ENCODE data around the gene ITSN1.

ITSN1 gene

GRCh38 chr21:33860332-33860879, 218.1 kb downstream of the ITSN1 start:
- TF ChIP-seq REST (IDR thresholded peaks at IDR 0.05; ENCODE audit: insufficient read depth in 1 of 2, low read depth in 2 of 2, low read length in 2 of 2) (no peak), FOXP2 (optimal IDR thresholded peaks at IDR 0.05; ENCODE audit: borderline replicate concordance, extremely low read depth, extremely low read length, insufficient read depth) (no peak), POLR2AphosphoS5 (IDR thresholded peaks at IDR 0.05; ENCODE audit: low read depth, low read length) (no peak)

- TF ChIP-seq TAF1 (IDR thresholded peaks at IDR 0.05; ENCODE audit: borderline replicate concordance, insufficient read depth, low read length), result no peak
- no peak for TF ChIP-seq SIN3A (IDR thresholded peaks at IDR 0.05; ENCODE audit: borderline replicate concordance, insufficient read depth, low read length)
- TF ChIP-seq POLR2AphosphoS5 (IDR thresholded peaks at IDR 0.05; ENCODE audit: low read depth, low read length), result no peak
- no peak for TF ChIP-seq REST (IDR thresholded peaks at IDR 0.05; ENCODE audit: insufficient read depth in 1 of 2, low read depth in 2 of 2, low read length in 2 of 2)
Measured at GRCh38 chr21:33861125-33861524, 218.8 kb downstream of the ITSN1 start.

GRCh38 chr21:33864150-33864549, 221.8 kb downstream of the ITSN1 start:
- no peak for TF ChIP-seq TAF1 (IDR thresholded peaks at IDR 0.05; ENCODE audit: borderline replicate concordance, insufficient read depth, low read length)
- no peak for TF ChIP-seq REST (IDR thresholded peaks at IDR 0.05; ENCODE audit: insufficient read depth in 1 of 2, low read depth in 2 of 2, low read length in 2 of 2)
- no peak for TF ChIP-seq FOXP2 (optimal IDR thresholded peaks at IDR 0.05; ENCODE audit: borderline replicate concordance, extremely low read depth, extremely low read length, insufficient read depth)
- no peak for TF ChIP-seq SIN3A (IDR thresholded peaks at IDR 0.05; ENCODE audit: borderline replicate concordance, insufficient read depth, low read length)
- no peak for TF ChIP-seq POLR2AphosphoS5 (IDR thresholded peaks at IDR 0.05; ENCODE audit: low read depth, low read length)

- TF ChIP-seq POLR2AphosphoS5 (IDR thresholded peaks at IDR 0.05; ENCODE audit: low read depth, low read length) (no peak), REST (IDR thresholded peaks at IDR 0.05; ENCODE audit: insufficient read depth in 1 of 2, low read depth in 2 of 2, low read length in 2 of 2) (no peak), TAF1 (IDR thresholded peaks at IDR 0.05; ENCODE audit: borderline replicate concordance, insufficient read depth, low read length) (no peak), SIN3A (IDR thresholded peaks at IDR 0.05; ENCODE audit: borderline replicate concordance, insufficient read depth, low read length) (no peak), FOXP2 (optimal IDR thresholded peaks at IDR 0.05; ENCODE audit: borderline replicate concordance, extremely low read depth, extremely low read length, insufficient read depth) (no peak)
Measured at GRCh38 chr21:33865176-33865575, 222.9 kb downstream of the ITSN1 start.

GRCh38 chr21:33865996-33866575, 223.8 kb downstream of the ITSN1 start:
- no peak for TF ChIP-seq REST (IDR thresholded peaks at IDR 0.05; ENCODE audit: insufficient read depth in 1 of 2, low read depth in 2 of 2, low read length in 2 of 2)
- TF ChIP-seq TAF1 (IDR thresholded peaks at IDR 0.05; ENCODE audit: borderline replicate concordance, insufficient read depth, low read length), result no peak
- no peak for TF ChIP-seq FOXP2 (optimal IDR thresholded peaks at IDR 0.05; ENCODE audit: borderline replicate concordance, extremely low read depth, extremely low read length, insufficient read depth)
- no peak for TF ChIP-seq SIN3A (IDR thresholded peaks at IDR 0.05; ENCODE audit: borderline replicate concordance, insufficient read depth, low read length)
- no peak for TF ChIP-seq POLR2AphosphoS5 (IDR thresholded peaks at IDR 0.05; ENCODE audit: low read depth, low read length)

Data from PFSK-1 (cell line).